Chondrocyte (in vitro differentiated cells): ENCODE results near the gene TBRG4. TPM values are rescaled to one million over a fixed set of nuclear protein-coding genes. Genes with fewer than 3 reads are reported as not detected.
A peak's percentile ranks its signal among the peaks of the same experiment; 100 is the strongest.

Experiments used
- DNase-seq: peaks from one replicate; pipeline ENCODE4 v3.0.0; 2021; ENCODE audit warnings: mixed read lengths, low spot score
- H3K27ac Mint-ChIP-seq: one replicate; pipeline ENCODE4 v1.8.0; 2021; ENCODE audit warnings: mild to moderate bottlenecking, moderate library complexity, mixed read lengths; ENCODE audit not compliant: unreplicated experiment
- H3K27me3 Mint-ChIP-seq: 2 replicates; pipeline ENCODE4 v1.8.0; 2021; ENCODE audit warnings: low read depth, mixed read lengths
- H3K36me3 Mint-ChIP-seq: 2 replicates; pipeline ENCODE4 v1.8.0; 2021; ENCODE audit warnings: low read depth, mixed read lengths
- H3K4me1 Mint-ChIP-seq: 2 replicates; pipeline ENCODE4 v1.8.0; 2021; ENCODE audit warnings: low read depth, mild to moderate bottlenecking, mixed read lengths
- H3K4me3 Mint-ChIP-seq: one replicate; pipeline ENCODE4 v1.8.0; 2021; ENCODE audit warnings: mild to moderate bottlenecking, moderate library complexity, mixed read lengths; ENCODE audit not compliant: unreplicated experiment
- H3K9me3 Mint-ChIP-seq: 2 replicates; pipeline ENCODE4 v1.8.0; 2021; ENCODE audit warnings: low read depth, mixed read lengths
- total RNA-seq: library from RNA; stranded (reverse); gene quantifications from 3 replicates; pipeline ENCODE4 v1.2.1, GENCODE V29; 2021
- TF ChIP-seq, protein P1 (sequence below): fragments of 200-600 bp; sonication (generic); IDR thresholded peaks from 2 replicates; pipeline ENCODE4 v1.5.0; 2021; ENCODE audit warnings: antibody characterized with exemption, mild to moderate bottlenecking, moderate library complexity

Gene TBRG4
- total RNA-seq, 1 donor from 2014 or later, result 39.5 TPM

DNA sequence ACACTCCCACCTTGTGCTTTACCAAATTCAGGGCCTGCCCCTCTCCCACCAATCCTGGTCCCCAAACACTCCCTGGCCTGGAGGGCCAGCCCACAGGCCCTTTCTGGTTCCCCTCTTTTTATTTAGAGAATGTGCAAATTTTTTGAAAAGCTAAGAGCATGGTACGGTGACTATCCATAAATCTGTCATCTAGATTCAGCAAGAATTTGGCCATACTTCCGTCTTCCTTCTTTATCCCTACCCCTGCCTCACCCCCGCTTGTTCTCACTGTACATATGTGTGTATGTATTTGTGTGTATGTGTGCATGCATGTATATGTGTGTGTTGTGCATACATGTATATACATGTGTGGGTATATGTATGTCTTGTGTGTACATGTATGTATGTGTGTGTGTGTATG, 8.1 kb upstream of the TBRG4 start:
- no peaks in the 10 kb centered on the region for H3K36me3 Mint-ChIP-seq
- no peaks in the 10 kb centered on the region for H3K4me1 Mint-ChIP-seq
- H3K27me3 Mint-ChIP-seq, result peaks cover 11% of the 10 kb centered on the region
- H3K4me3 Mint-ChIP-seq, result no peak overlapping the region
- TF ChIP-seq, protein P1, sequence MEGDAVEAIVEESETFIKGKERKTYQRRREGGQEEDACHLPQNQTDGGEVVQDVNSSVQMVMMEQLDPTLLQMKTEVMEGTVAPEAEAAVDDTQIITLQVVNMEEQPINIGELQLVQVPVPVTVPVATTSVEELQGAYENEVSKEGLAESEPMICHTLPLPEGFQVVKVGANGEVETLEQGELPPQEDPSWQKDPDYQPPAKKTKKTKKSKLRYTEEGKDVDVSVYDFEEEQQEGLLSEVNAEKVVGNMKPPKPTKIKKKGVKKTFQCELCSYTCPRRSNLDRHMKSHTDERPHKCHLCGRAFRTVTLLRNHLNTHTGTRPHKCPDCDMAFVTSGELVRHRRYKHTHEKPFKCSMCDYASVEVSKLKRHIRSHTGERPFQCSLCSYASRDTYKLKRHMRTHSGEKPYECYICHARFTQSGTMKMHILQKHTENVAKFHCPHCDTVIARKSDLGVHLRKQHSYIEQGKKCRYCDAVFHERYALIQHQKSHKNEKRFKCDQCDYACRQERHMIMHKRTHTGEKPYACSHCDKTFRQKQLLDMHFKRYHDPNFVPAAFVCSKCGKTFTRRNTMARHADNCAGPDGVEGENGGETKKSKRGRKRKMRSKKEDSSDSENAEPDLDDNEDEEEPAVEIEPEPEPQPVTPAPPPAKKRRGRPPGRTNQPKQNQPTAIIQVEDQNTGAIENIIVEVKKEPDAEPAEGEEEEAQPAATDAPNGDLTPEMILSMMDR, result no peak
- no peak for DNase-seq
- no peak overlapping the region for H3K27ac Mint-ChIP-seq
- no peaks in the 10 kb centered on the region for H3K9me3 Mint-ChIP-seq

DNA sequence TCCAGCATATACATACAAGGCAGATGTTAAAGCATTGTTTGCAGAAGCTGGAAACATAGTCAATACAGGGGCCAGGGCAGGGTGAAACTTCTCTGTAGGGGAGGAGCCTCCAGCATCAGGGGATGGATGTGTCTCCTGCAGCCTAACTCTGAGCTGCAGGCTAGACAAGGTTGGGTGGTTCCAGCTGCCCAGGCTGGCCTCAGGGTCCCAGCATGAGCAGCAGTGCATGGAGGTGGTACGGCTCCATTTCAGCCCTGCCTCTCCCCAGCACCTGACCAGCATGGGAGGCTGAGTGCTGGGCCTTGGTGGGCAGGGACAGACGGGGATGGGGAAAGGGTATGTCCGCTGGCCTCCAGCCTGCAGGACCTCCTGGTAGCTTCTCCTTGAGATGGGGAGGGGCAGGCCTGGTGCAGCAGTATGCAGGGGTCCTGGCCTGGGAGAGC, 7.4 kb upstream of the TBRG4 start:
- Mint-ChIP-seq H3K36me3 (no peaks in the 10 kb centered on the region), H3K27ac (no peak overlapping the region)

DNA sequence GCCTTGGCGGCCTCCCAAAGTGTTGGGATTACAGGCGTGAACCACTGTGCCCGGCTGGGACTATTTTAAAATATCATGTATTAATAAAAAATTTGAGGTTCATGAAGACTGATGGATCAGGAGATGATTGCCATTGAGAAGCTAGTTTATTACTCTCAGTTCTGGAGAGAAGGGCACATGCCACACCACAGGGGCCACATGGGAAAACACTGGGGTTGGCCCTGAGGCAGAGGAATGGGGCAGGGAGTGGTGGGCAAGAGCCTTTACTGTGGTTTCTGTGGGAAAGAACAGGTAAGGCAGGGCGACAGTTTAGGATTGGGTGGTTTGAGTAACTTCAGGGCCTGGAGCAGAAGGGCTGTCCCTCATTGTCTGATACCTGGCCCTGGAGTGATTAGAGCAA, 6.8 kb upstream of the TBRG4 start:
- no peak for DNase-seq
- Mint-ChIP-seq H3K9me3 (no peaks in the 10 kb centered on the region), H3K36me3 (no peaks in the 10 kb centered on the region), H3K27me3 (peaks cover 15% of the 10 kb centered on the region), H3K27ac (no peak overlapping the region), H3K4me3 (no peak overlapping the region), H3K4me1 (no peaks in the 10 kb centered on the region)
- TF ChIP-seq, protein P1, result no peak

More for the DNA sequence above, 7.4 kb upstream of the TBRG4 start:
- peaks cover 15% of the 10 kb centered on the region for H3K27me3 Mint-ChIP-seq
- TF ChIP-seq, protein P1, result no peak
- no peak overlapping the region for H3K4me3 Mint-ChIP-seq
- peak; percentile 84 for DNase-seq
- no peaks in the 10 kb centered on the region for H3K9me3 Mint-ChIP-seq
- no peaks in the 10 kb centered on the region for H3K4me1 Mint-ChIP-seq

DNA sequence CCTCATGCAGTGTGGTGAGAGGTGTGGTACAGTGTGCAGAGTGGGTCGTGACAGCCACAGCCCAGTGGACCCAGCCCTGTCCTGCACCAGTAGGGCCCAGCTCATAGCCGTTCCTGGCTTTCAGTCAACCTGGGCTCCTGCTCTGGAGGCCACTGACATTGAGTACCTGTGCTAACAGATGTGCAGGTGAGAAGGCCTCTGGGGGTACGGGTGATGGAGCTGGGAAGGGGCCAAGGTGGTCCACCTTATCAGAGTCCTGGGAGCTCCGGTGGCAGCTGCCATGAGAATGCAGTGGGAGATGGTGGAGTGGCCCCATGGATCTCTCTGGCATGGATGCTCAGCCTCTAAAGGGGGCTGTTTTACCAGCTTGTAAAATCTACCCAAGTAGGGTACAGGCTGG, 6.1 kb upstream of the TBRG4 start:
- H3K36me3 Mint-ChIP-seq, result no peaks in the 10 kb centered on the region
- TF ChIP-seq, protein P1, result no peak
- no peak overlapping the region for H3K27ac Mint-ChIP-seq
- H3K27me3 Mint-ChIP-seq, result peaks cover 15% of the 10 kb centered on the region
- DNase-seq, result no peak
- H3K9me3 Mint-ChIP-seq, result no peaks in the 10 kb centered on the region
- H3K4me3 Mint-ChIP-seq, result no peak overlapping the region
- peaks cover 6% of the 10 kb centered on the region for H3K4me1 Mint-ChIP-seq

DNA sequence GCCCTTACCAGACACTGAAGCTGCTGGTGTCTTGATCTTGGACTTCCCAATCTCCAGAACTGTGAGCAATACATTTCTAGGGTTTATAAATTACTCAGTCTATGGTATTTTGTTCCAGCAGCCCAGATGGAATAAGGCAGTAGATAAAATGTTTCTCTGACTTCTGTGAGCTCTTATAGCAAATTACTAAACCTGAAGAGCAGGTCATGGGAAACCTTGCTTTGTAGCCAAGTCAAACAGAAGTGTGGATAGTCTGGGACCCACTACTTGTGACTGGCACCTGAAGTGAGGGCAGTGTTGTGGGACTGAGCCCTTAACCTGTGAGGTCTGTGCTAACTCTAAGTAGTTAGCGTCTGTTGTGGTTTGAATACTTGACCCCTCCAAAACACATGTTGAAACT, 4.6 kb upstream of the TBRG4 start:
- no peak for DNase-seq
- H3K4me3 Mint-ChIP-seq, result no peak overlapping the region
- H3K4me1 Mint-ChIP-seq, result peaks cover 16% of the 10 kb centered on the region
- TF ChIP-seq, protein P1, result no peak
- H3K27me3 Mint-ChIP-seq, result peaks cover 15% of the 10 kb centered on the region
- no peak overlapping the region for H3K27ac Mint-ChIP-seq
- no peaks in the 10 kb centered on the region for H3K9me3 Mint-ChIP-seq
- no peaks in the 10 kb centered on the region for H3K36me3 Mint-ChIP-seq
